ENCODE data around the gene CEP41.

GRCh38 chr7:130386876-130387275 is 53.9 kb downstream of the CEP41 start:
- TF ChIP-seq EZH2 (IDR thresholded peaks at IDR 0.05; ENCODE audit: borderline replicate concordance, low read length) (no peak), CTCF (IDR thresholded peaks at IDR 0.05; ENCODE audit: low read length) (no peak)

Measured in OCI-LY1 (cell line).